M059J (cell line): Measurements from ENCODE around the gene DPP6. TPM values are rescaled to one million over a fixed set of nuclear protein-coding genes. Genes with fewer than 3 reads are reported as not detected.

ENCODE experiments used
- DNase-seq: peaks from one replicate; pipeline ENCODE4 v3.0.0-alpha.2; 2012; ENCODE audit warnings: low read depth
- total RNA-seq: library from RNA; depleted of rRNA; stranded (reverse); fragments of >200 nt; shearing (Covaris generic); gene quantifications from 2 replicates; pipeline ENCODE4 v1.2.3, GENCODE V29; 2014

DPP6 gene
- total RNA-seq, 1 experiment from 2014 or later = not detected

- no peak for DNase-seq
Measured at GRCh38 chr7:154450451-154450850, 398.3 kb downstream of the DPP6 start.

- DNase-seq = no peak
Measured at GRCh38 chr7:154451480-154452457, 399.6 kb downstream of the DPP6 start.

GRCh38 chr7:154463794-154464193 is 411.6 kb downstream of the DPP6 start:
- DNase-seq = no peak

GRCh38 chr7:154469652-154470051 is 417.5 kb downstream of the DPP6 start:
- DNase-seq = no peak

GRCh38 chr7:154472343-154472742 is 420.1 kb downstream of the DPP6 start:
- no peak for DNase-seq

- DNase-seq = no peak
Measured at GRCh38 chr7:154473360-154473759, 421.2 kb downstream of the DPP6 start.

- DNase-seq = no peak
Measured at GRCh38 chr7:154474903-154475520, 422.8 kb downstream of the DPP6 start.

GRCh38 chr7:154475864-154476263 is 423.7 kb downstream of the DPP6 start:
- no peak for DNase-seq

GRCh38 chr7:154480817-154481216 is 428.6 kb downstream of the DPP6 start:
- DNase-seq = no peak

GRCh38 chr7:154482863-154483262 is 430.7 kb downstream of the DPP6 start:
- no peak for DNase-seq

- DNase-seq = no peak
Measured at GRCh38 chr7:154484406-154484805, 432.2 kb downstream of the DPP6 start.

- no peak for DNase-seq
Measured at GRCh38 chr7:154484943-154485342, 432.7 kb downstream of the DPP6 start.

GRCh38 chr7:154489897-154490296 is 437.7 kb downstream of the DPP6 start:
- DNase-seq = no peak

GRCh38 chr7:154493594-154493993 is 441.4 kb downstream of the DPP6 start:
- no peak for DNase-seq

GRCh38 chr7:154497751-154498150 is 445.6 kb downstream of the DPP6 start:
- no peak for DNase-seq

- DNase-seq = peak; percentile 16
Measured at GRCh38 chr7:154503962-154504550, 451.9 kb downstream of the DPP6 start.

- DNase-seq = no peak
Measured at GRCh38 chr7:154504918-154505317, 452.7 kb downstream of the DPP6 start.

GRCh38 chr7:154505362-154505761 is 453.2 kb downstream of the DPP6 start:
- no peak for DNase-seq

- no peak for DNase-seq
Measured at GRCh38 chr7:154509192-154509591, 457.0 kb downstream of the DPP6 start.

- DNase-seq = no peak
Measured at GRCh38 chr7:154512121-154512833, 460.1 kb downstream of the DPP6 start.

GRCh38 chr7:154517768-154518167 is 465.6 kb downstream of the DPP6 start:
- DNase-seq = no peak

GRCh38 chr7:154519229-154519628 is 467.0 kb downstream of the DPP6 start:
- DNase-seq = no peak
